ENCODE data around the gene SSNA1.

The SSNA1 gene

GRCh38 chr9:137176302-137177182 is 11.9 kb upstream of the SSNA1 start:
- TF ChIP-seq CTCF (conservative IDR thresholded peaks at IDR 0.05; ENCODE audit: low read depth, low read length): peak; percentile 76
- H3K4me3 ChIP-seq (ENCODE audit: low read length): no peak overlapping the region
- DNase-seq (ENCODE audit: low read depth): no peak

- no peak for DNase-seq (ENCODE audit: low read depth)
- H3K4me3 ChIP-seq (ENCODE audit: low read length): no peak overlapping the region
- no peak for TF ChIP-seq CTCF (conservative IDR thresholded peaks at IDR 0.05; ENCODE audit: low read depth, low read length)
These were observed 10.1 kb upstream of the SSNA1 start for GRCh38 chr9:137178201-137178938.

DNA sequence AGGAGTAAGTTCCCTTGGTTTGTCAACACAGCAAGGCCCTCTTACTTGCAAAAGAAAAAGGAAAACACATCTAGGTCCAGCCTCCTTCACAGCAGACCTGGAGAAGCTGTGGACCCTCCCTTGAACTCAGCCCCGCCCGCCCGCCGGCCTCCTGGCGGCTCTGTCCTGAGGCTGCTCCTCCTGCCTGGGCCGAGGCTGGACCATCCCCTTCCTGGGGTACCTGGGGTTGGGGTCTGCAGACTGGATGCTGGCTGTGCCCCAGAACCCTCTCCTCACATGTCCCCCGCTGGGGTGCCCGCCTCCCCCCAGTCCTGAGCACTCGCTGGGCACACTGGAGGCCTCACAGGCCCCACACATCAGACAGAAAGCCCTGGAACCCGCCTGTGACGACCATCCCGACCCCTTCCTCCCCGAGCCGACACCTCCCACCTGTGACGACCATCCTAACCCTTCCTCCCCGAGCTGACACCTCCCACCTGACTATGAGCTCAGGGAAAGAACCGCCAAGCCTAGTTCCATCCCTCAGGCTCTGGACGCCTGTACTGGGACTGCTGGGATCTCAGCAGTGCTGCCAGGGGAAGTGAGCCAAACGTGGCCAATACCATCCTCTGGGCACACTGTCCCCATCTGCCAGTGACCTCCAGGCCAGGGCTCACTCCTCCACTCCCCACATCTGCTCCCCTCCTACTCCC is 9.4 kb upstream of the SSNA1 start:
- no peak for TF ChIP-seq CTCF (conservative IDR thresholded peaks at IDR 0.05; ENCODE audit: low read depth, low read length)
- no peak for DNase-seq (ENCODE audit: low read depth)
- no peak overlapping the region for H3K4me3 ChIP-seq (ENCODE audit: low read length)

DNA sequence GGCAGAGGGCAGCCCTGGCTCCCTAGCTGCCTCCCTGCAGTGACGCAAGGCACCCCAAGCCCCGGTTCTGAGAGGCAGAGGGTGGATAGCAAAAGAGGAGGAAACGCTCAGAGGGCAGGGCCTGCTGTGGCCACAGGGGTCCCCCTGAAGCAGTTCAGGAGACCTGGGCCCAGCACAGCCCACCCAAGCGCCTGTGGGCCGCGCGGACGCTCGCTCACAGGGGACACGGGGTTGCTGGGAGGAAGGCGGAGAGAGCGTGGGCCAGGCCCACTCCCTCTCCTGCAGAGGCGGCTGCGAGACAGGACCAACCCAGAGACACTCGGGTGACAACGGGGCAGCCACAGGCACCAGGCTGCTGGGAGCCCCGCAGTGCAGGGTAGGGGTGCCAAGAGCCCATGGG is 8.7 kb upstream of the SSNA1 start:
- no peak overlapping the region for H3K4me3 ChIP-seq (ENCODE audit: low read length)
- no peak for DNase-seq (ENCODE audit: low read depth)
- TF ChIP-seq CTCF (conservative IDR thresholded peaks at IDR 0.05; ENCODE audit: low read depth, low read length): no peak

GRCh38 chr9:137180491-137180890 is 8.0 kb upstream of the SSNA1 start:
- no peak for TF ChIP-seq CTCF (conservative IDR thresholded peaks at IDR 0.05; ENCODE audit: low read depth, low read length)
- H3K4me3 ChIP-seq (ENCODE audit: low read length): no peak overlapping the region
- DNase-seq (ENCODE audit: low read depth): no peak

GRCh38 chr9:137181680-137182079 is 6.8 kb upstream of the SSNA1 start:
- no peak overlapping the region for H3K4me3 ChIP-seq (ENCODE audit: low read length)
- no peak for DNase-seq (ENCODE audit: low read depth)
- TF ChIP-seq CTCF (conservative IDR thresholded peaks at IDR 0.05; ENCODE audit: low read depth, low read length): no peak

All from retinal pigment epithelial cell (primary cell).